Hypothalamus (tissue), 51 donors: ENCODE data around the gene CITED2.

Source experiments
- DNase-seq, 51 donors: peaks; one replicate each; lab custom pipeline; 2025; lab: John Stamatoyannopoulos, UW

The CITED2 gene

GRCh38 chr6:139335447-139336210 lies 38.8 kb downstream of the CITED2 start:
- no peak for DNase-seq

GRCh38 chr6:139334806-139335446 lies 39.5 kb downstream of the CITED2 start:
- DNase-seq, result no peak

- no peak for DNase-seq
Observed at GRCh38 chr6:139330826-139331500, 43.5 kb downstream of the CITED2 start.

GRCh38 chr6:139330306-139330705 lies 44.1 kb downstream of the CITED2 start:
- DNase-seq, result no peak

- no peak for DNase-seq
Observed at GRCh38 chr6:139329224-139329623, 45.2 kb downstream of the CITED2 start.

- no peak for DNase-seq
Observed at GRCh38 chr6:139327038-139327437, 47.4 kb downstream of the CITED2 start.

GRCh38 chr6:139325686-139326085 lies 48.8 kb downstream of the CITED2 start:
- DNase-seq, result no peak

GRCh38 chr6:139325125-139325524 lies 49.3 kb downstream of the CITED2 start:
- DNase-seq, result no peak

- no peak for DNase-seq
Observed at GRCh38 chr6:139324301-139324555, 50.2 kb downstream of the CITED2 start.

- DNase-seq, result peak in 22 of 51 donors; percentile 0 to 73 (median 14)
Observed at GRCh38 chr6:139323511-139324300, 50.7 kb downstream of the CITED2 start.
